ENCODE results near the gene PTCD2.

Gene PTCD2

GRCh38 chr5:72319976-72320752 is at the start of gene PTCD2, which contains the start of gene MRPS27:
Gene PTCD2 (plus strand): TSS chr5:72320373. CDS start chr5:72320383, 10 bp downstream.
Gene MRPS27 (minus strand): TSS chr5:72320240. CDS start chr5:72320221, 19 bp downstream.
- DNase-seq (ENCODE audit: low spot score): peak; percentile 97

- DNase-seq (ENCODE audit: low spot score): no peak
Measured at GRCh38 chr5:72271702-72272101, 48.5 kb upstream of the PTCD2 start.

- DNase-seq (ENCODE audit: low spot score): no peak
Measured at GRCh38 chr5:72272398-72272797, 47.8 kb upstream of the PTCD2 start.

GRCh38 chr5:72273547-72273946 is 46.6 kb upstream of the PTCD2 start:
- DNase-seq (ENCODE audit: low spot score): no peak

- DNase-seq (ENCODE audit: low spot score): no peak
Measured at GRCh38 chr5:72276219-72276752, 43.9 kb upstream of the PTCD2 start.

GRCh38 chr5:72280581-72281069 is 39.5 kb upstream of the PTCD2 start:
- peak; percentile 7 for DNase-seq (ENCODE audit: low spot score)

- DNase-seq (ENCODE audit: low spot score): no peak
Measured at GRCh38 chr5:72281430-72281763, 38.8 kb upstream of the PTCD2 start.

- DNase-seq (ENCODE audit: low spot score): peak; percentile 72
Measured at GRCh38 chr5:72281764-72282499, 38.2 kb upstream of the PTCD2 start.

GRCh38 chr5:72282878-72283277 is 37.3 kb upstream of the PTCD2 start:
- no peak for DNase-seq (ENCODE audit: low spot score)

- DNase-seq (ENCODE audit: low spot score): no peak
Measured at GRCh38 chr5:72283358-72283757, 36.8 kb upstream of the PTCD2 start.

- DNase-seq (ENCODE audit: low spot score): no peak
Measured at GRCh38 chr5:72284559-72285423, 35.4 kb upstream of the PTCD2 start.

- DNase-seq (ENCODE audit: low spot score): no peak
Measured at GRCh38 chr5:72285424-72285821, 34.8 kb upstream of the PTCD2 start.

- DNase-seq (ENCODE audit: low spot score): no peak
Measured at GRCh38 chr5:72286798-72287197, 33.4 kb upstream of the PTCD2 start.

GRCh38 chr5:72288924-72289323 is 31.2 kb upstream of the PTCD2 start:
- DNase-seq (ENCODE audit: low spot score): no peak

- no peak for DNase-seq (ENCODE audit: low spot score)
Measured at GRCh38 chr5:72290356-72291133, 29.6 kb upstream of the PTCD2 start.

- DNase-seq (ENCODE audit: low spot score): no peak
Measured at GRCh38 chr5:72291601-72292000, 28.6 kb upstream of the PTCD2 start.

GRCh38 chr5:72292411-72292810 is 27.8 kb upstream of the PTCD2 start:
- no peak for DNase-seq (ENCODE audit: low spot score)

- no peak for DNase-seq (ENCODE audit: low spot score)
Measured at GRCh38 chr5:72293495-72294055, 26.6 kb upstream of the PTCD2 start.

- DNase-seq (ENCODE audit: low spot score): no peak
Measured at GRCh38 chr5:72294473-72294872, 25.7 kb upstream of the PTCD2 start.

GRCh38 chr5:72295539-72295938 is 24.6 kb upstream of the PTCD2 start:
- no peak for DNase-seq (ENCODE audit: low spot score)

- DNase-seq (ENCODE audit: low spot score): no peak
Measured at GRCh38 chr5:72296256-72296655, 23.9 kb upstream of the PTCD2 start.

All from SW480 (cell line).